ENCODE measurements around the gene DPPA2. TPM values are rescaled to one million over a fixed set of nuclear protein-coding genes. Genes with fewer than 3 reads are reported as not detected.

Gene DPPA2
- total RNA-seq, 1 experiment from 2014 or later = not detected

DNA sequence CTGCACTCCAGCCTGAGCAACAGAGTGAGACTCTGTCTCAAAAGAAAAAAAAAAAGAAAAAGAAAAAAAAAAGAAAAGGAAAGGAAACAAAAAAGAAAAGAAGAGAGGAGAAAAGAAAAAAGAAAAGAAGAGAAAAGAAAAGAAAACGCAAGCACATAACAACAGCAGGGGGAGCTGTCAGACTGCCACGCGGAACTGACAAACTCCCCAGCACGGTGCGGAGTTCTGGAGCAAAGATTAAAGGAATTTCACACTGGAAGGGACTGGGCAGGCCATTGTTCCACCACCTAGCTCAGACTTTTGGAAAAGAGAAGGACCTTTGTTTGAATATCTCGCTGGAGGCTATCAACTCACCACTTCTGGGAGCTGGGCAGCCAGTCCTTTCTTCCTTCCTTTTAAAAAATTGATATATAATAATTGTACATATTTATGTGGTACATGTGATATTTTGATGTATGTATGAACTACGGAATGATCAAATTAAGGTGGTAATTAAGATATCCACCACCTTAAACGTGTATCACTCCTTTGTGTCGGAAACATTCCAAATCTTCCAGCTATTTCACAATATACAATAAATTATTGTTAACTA is 40.5 kb downstream of the DPPA2 start:
- POLR2A ChIA-PET (ENCODE audit: unreplicated experiment) = no interaction called here
- Histone ChIP-seq H3K4me1 (replicated peaks; ENCODE audit: insufficient read depth) (no peaks in the 10 kb centered on the region), H3K27ac (no peak overlapping the region), H3K9me2 (ENCODE audit: insufficient read depth) (no peaks in the 10 kb centered on the region), H3K9me3 (ENCODE audit: insufficient read depth, low read depth) (no peaks in the 10 kb centered on the region), H3K36me3 (ENCODE audit: low read depth) (no peaks in the 10 kb centered on the region), H3F3A (ENCODE audit: insufficient read depth, low read depth) (no peaks in the 10 kb centered on the region), H4K20me1 (ENCODE audit: insufficient read depth) (no peaks in the 10 kb centered on the region), H3K4me3 (no peak overlapping the region), H2AFZ (peak overlapping the region; percentile 52; the same call in 1 of the 2 replicates), H3K4me2 (no peak overlapping the region), H3K79me2 (ENCODE audit: low read depth) (no peaks in the 10 kb centered on the region), H3K27me3 (ENCODE audit: insufficient read depth, low read depth) (no peaks in the 10 kb centered on the region)
- TF ChIP-seq, protein P1, sequence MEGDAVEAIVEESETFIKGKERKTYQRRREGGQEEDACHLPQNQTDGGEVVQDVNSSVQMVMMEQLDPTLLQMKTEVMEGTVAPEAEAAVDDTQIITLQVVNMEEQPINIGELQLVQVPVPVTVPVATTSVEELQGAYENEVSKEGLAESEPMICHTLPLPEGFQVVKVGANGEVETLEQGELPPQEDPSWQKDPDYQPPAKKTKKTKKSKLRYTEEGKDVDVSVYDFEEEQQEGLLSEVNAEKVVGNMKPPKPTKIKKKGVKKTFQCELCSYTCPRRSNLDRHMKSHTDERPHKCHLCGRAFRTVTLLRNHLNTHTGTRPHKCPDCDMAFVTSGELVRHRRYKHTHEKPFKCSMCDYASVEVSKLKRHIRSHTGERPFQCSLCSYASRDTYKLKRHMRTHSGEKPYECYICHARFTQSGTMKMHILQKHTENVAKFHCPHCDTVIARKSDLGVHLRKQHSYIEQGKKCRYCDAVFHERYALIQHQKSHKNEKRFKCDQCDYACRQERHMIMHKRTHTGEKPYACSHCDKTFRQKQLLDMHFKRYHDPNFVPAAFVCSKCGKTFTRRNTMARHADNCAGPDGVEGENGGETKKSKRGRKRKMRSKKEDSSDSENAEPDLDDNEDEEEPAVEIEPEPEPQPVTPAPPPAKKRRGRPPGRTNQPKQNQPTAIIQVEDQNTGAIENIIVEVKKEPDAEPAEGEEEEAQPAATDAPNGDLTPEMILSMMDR (conservative IDR thresholded peaks at IDR 0.05) = peak; percentile 76
- TF ChIP-seq EZH2 (IDR thresholded peaks at IDR 0.05; ENCODE audit: low read depth) = no peak
- DNase-seq = peak in 1 of 2 experiments; percentile 38
- BruUV-seq (replicated peaks) = no TSS peak
- CTCF ChIA-PET = interaction anchor here (0.5 to 0.7 kb wide), 3 partner anchors 459 to 1828 kb away, joined by 3 read pairs; no protein-coding TSS in a partner anchor
- intact Hi-C loops (cut with micrococcal nuclease; ENCODE audit: unreplicated experiment) = loop anchor here (10.0 kb wide), 2 partner anchors 139 to 1799 kb away; partner anchors contain the start of gene NECTIN3

DNA sequence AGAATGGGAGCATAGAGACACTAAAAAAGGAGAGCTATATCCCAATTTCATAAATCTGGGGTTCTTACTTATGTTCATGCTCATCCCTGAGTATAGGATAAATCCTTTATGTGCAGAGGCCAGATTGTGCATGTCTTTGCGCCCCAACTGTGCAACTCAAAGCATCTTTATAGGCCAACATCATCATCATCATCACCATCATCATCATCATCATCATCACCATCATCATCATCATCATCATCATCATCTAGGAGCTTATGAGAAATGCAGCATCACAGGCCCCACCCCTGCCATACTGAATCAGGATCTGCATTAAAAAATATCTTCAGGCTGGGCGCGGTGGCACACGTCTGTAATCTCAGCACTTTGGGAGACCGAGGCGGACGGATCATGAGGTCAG is 45.5 kb downstream of the DPPA2 start:
- DNase-seq = no peak
- ChIA-PET POLR2A (ENCODE audit: unreplicated experiment) (no interaction called here), CTCF (no interaction called here)
- TF ChIP-seq, protein P1 (conservative IDR thresholded peaks at IDR 0.05) = no peak
- no peak for TF ChIP-seq EZH2 (IDR thresholded peaks at IDR 0.05; ENCODE audit: low read depth)
- no TSS peak for BruUV-seq (replicated peaks)
- Histone ChIP-seq H3F3A (ENCODE audit: insufficient read depth, low read depth) (no peaks in the 10 kb centered on the region), H3K9me3 (ENCODE audit: insufficient read depth, low read depth) (no peaks in the 10 kb centered on the region), H3K79me2 (ENCODE audit: low read depth) (no peaks in the 10 kb centered on the region), H3K4me2 (no peak overlapping the region), H3K27me3 (ENCODE audit: insufficient read depth, low read depth) (no peaks in the 10 kb centered on the region), H3K36me3 (ENCODE audit: low read depth) (no peaks in the 10 kb centered on the region), H3K4me3 (no peak overlapping the region), H3K4me1 (replicated peaks; ENCODE audit: insufficient read depth) (no peaks in the 10 kb centered on the region), H2AFZ (no peak overlapping the region), H3K27ac (no peak overlapping the region), H3K9me2 (ENCODE audit: insufficient read depth) (no peaks in the 10 kb centered on the region), H4K20me1 (ENCODE audit: insufficient read depth) (no peaks in the 10 kb centered on the region)
- intact Hi-C loops (cut with micrococcal nuclease; ENCODE audit: unreplicated experiment) = loop anchor here (10.0 kb wide), 2 partner anchors 144 to 1804 kb away; partner anchors contain the start of gene NECTIN3

DNA sequence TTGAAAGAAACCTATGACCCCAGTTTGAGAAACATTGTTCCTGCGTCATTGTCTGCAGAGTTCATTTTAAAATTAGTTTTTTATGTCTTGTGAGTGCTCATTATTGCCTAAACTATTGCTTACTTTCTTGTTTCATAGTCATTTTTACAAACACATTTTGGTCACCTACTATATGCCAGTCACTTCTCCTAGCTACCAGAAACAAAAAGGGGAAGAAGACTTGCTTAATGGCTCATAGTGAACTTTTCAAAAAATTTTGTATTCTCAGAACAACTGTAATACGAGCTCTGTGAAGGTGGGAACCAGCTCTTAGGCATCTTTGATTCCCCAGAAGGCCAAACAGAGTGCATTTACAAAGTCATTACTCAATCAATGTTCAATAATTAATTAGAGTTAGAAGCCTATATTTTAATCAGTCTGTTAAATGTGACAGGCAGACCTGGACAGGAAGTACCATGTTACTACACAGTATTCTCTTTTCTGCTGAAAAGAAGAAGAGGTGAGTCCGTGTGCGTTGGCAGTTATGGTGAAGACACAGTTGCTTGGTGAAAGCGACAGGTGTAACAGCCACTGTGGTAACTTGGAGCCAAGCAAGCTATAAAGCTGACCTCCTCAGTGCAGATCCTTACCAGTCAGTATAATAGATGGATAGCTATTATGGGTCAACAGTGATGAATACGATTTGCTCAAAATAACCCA is 46.6 kb downstream of the DPPA2 start:
- H3F3A ChIP-seq (ENCODE audit: insufficient read depth, low read depth) = no peaks in the 10 kb centered on the region
- H3K4me3 ChIP-seq = no peak overlapping the region
- CTCF ChIA-PET = no interaction called here
- H3K27me3 ChIP-seq (ENCODE audit: insufficient read depth, low read depth) = no peaks in the 10 kb centered on the region
- H3K27ac ChIP-seq = no peak overlapping the region
- no peaks in the 10 kb centered on the region for H3K9me2 ChIP-seq (ENCODE audit: insufficient read depth)
- no peaks in the 10 kb centered on the region for H3K79me2 ChIP-seq (ENCODE audit: low read depth)
- no peak overlapping the region for H2AFZ ChIP-seq
- no peak overlapping the region for H3K4me2 ChIP-seq
- no peak for DNase-seq
- no peaks in the 10 kb centered on the region for H3K9me3 ChIP-seq (ENCODE audit: insufficient read depth, low read depth)
- POLR2A ChIA-PET (ENCODE audit: unreplicated experiment) = no interaction called here
- H3K36me3 ChIP-seq (ENCODE audit: low read depth) = no peaks in the 10 kb centered on the region
- no TSS peak for BruUV-seq (replicated peaks)
- H3K4me1 ChIP-seq (replicated peaks; ENCODE audit: insufficient read depth) = no peaks in the 10 kb centered on the region
- intact Hi-C loops (cut with micrococcal nuclease; ENCODE audit: unreplicated experiment) = loop anchor here (10.0 kb wide), 2 partner anchors 145 to 1805 kb away; partner anchors contain the start of gene NECTIN3
- no peaks in the 10 kb centered on the region for H4K20me1 ChIP-seq (ENCODE audit: insufficient read depth)
- TF ChIP-seq, protein P1 (conservative IDR thresholded peaks at IDR 0.05) = no peak
- no peak for TF ChIP-seq EZH2 (IDR thresholded peaks at IDR 0.05; ENCODE audit: low read depth)

All from PC-9 (cell line).